ENCODE data around the gene TPRG1. TPM values are rescaled to one million over a fixed set of nuclear protein-coding genes. Genes with fewer than 3 reads are reported as not detected.

The TPRG1 gene
- total RNA-seq, 3 donors from 2014 or later, result 1.4 to 3.2 (median 2.2) TPM

GRCh38 chr3:189260556-189261493 is 89.1 kb downstream of the TPRG1 start:
- no peak for TF ChIP-seq CTCF (IDR thresholded peaks at IDR 0.05)
- no peak for DNase-seq
- intact Hi-C loops (cut with DNase I, micrococcal nuclease), result no loop called here

GRCh38 chr3:189262746-189263145 is 91.0 kb downstream of the TPRG1 start:
- no peak for ATAC-seq
- DNase-seq, result no peak
- intact Hi-C loops (cut with DNase I, micrococcal nuclease), result no loop called here
- no peaks in the 10 kb centered on the region for H3K9me3 ChIP-seq
- no peaks in the 10 kb centered on the region for H3K36me3 ChIP-seq (ENCODE audit: low read depth)
- H3K4me3 ChIP-seq, result no peak overlapping the region
- no peaks in the 10 kb centered on the region for H3K4me1 ChIP-seq (ENCODE audit: low read depth)
- no peak for TF ChIP-seq CTCF (IDR thresholded peaks at IDR 0.05)

More at GRCh38 chr3:189260556-189261493, 89.1 kb downstream of the TPRG1 start:
- Histone ChIP-seq H3K4me3 (no peak overlapping the region), H3K4me1 (ENCODE audit: low read depth) (no peaks in the 10 kb centered on the region), H3K9me3 (no peaks in the 10 kb centered on the region), H3K36me3 (ENCODE audit: low read depth) (no peaks in the 10 kb centered on the region)
- ATAC-seq, result no peak

GRCh38 chr3:189267981-189268613 is 96.3 kb downstream of the TPRG1 start:
- intact Hi-C loops (cut with DNase I, micrococcal nuclease), result no loop called here
- DNase-seq, result no peak
- TF ChIP-seq CTCF (IDR thresholded peaks at IDR 0.05), result no peak
- Histone ChIP-seq H3K4me3 (no peak overlapping the region), H3K4me1 (ENCODE audit: low read depth) (no peaks in the 10 kb centered on the region), H3K9me3 (no peaks in the 10 kb centered on the region), H3K36me3 (ENCODE audit: low read depth) (no peaks in the 10 kb centered on the region)
- ATAC-seq, result peak; percentile 54

- no peak for ATAC-seq
- Histone ChIP-seq H3K9me3 (no peaks in the 10 kb centered on the region), H3K4me1 (ENCODE audit: low read depth) (no peaks in the 10 kb centered on the region), H3K36me3 (ENCODE audit: low read depth) (no peaks in the 10 kb centered on the region), H3K4me3 (no peak overlapping the region)
- no peak for DNase-seq
- intact Hi-C loops (cut with DNase I, micrococcal nuclease), result no loop called here
- no peak for TF ChIP-seq CTCF (IDR thresholded peaks at IDR 0.05)
Measured at GRCh38 chr3:189269365-189269764, 97.6 kb downstream of the TPRG1 start.

GRCh38 chr3:189270248-189270832 is 98.6 kb downstream of the TPRG1 start:
- Histone ChIP-seq H3K36me3 (ENCODE audit: low read depth) (no peaks in the 10 kb centered on the region), H3K4me3 (no peak overlapping the region), H3K9me3 (no peaks in the 10 kb centered on the region), H3K4me1 (ENCODE audit: low read depth) (no peaks in the 10 kb centered on the region)
- peak; percentile 63 for TF ChIP-seq CTCF (IDR thresholded peaks at IDR 0.05)
- ATAC-seq, result peak; percentile 88
- peak; percentile 61 to 78 (median 73) for DNase-seq
- intact Hi-C loops (cut with DNase I, micrococcal nuclease), result loop anchor here in 1 of 2 donors (5.0 kb wide), 1 partner anchor 672 kb away; no protein-coding TSS in a partner anchor
